ENCODE data around the gene TNFRSF11A. TPM values are rescaled to one million over a fixed set of nuclear protein-coding genes. Genes with fewer than 3 reads are reported as not detected.

The TNFRSF11A gene
- total RNA-seq, 6 donors from 2014 or later: 1.7 to 5.9 (median 4.4) TPM

DNA sequence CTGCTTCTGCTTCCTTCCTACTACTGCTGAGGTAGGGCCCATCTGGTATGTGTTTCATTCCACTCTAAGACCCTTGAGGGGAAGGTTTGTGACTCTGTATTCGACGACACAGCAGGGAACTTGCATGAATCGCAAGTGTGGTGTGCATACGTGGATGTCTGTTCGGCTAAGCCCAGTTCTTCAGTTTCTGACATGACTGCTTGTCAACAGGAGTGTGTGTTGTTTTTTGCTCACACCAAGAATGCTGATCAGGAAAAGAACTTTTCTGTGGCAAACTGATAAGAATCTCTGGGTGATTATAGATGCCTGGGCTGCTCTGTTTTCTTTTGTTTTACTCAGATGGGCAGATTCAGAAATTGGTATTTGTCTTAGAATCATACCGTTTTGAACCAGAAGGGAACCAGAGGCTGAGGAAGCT lies 22.0 kb downstream of the TNFRSF11A start:
- Histone ChIP-seq H3K4me1 (no peaks in the 10 kb centered on the region), H3K27me3 (no peaks in the 10 kb centered on the region), H3K4me3 (no peak overlapping the region), H3K27ac (no peak overlapping the region), H3K36me3 (no peaks in the 10 kb centered on the region), H3K9me3 (no peaks in the 10 kb centered on the region)
- ATAC-seq (ENCODE audit: low FRiP score in 2 of 2) (no peak), DNase-seq (no peak)
- TF ChIP-seq POLR2AphosphoS5 (IDR thresholded peaks at IDR 0.05) (no peak), EP300 (IDR thresholded peaks at IDR 0.05) (no peak), POLR2A (IDR thresholded peaks at IDR 0.05) (no peak)
- TF ChIP-seq, protein P1, sequence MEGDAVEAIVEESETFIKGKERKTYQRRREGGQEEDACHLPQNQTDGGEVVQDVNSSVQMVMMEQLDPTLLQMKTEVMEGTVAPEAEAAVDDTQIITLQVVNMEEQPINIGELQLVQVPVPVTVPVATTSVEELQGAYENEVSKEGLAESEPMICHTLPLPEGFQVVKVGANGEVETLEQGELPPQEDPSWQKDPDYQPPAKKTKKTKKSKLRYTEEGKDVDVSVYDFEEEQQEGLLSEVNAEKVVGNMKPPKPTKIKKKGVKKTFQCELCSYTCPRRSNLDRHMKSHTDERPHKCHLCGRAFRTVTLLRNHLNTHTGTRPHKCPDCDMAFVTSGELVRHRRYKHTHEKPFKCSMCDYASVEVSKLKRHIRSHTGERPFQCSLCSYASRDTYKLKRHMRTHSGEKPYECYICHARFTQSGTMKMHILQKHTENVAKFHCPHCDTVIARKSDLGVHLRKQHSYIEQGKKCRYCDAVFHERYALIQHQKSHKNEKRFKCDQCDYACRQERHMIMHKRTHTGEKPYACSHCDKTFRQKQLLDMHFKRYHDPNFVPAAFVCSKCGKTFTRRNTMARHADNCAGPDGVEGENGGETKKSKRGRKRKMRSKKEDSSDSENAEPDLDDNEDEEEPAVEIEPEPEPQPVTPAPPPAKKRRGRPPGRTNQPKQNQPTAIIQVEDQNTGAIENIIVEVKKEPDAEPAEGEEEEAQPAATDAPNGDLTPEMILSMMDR (IDR thresholded peaks at IDR 0.05): no peak
- WGBS, 2 donors: 53 to 57% methylated on average over 6 of the region's 6 CpGs

DNA sequence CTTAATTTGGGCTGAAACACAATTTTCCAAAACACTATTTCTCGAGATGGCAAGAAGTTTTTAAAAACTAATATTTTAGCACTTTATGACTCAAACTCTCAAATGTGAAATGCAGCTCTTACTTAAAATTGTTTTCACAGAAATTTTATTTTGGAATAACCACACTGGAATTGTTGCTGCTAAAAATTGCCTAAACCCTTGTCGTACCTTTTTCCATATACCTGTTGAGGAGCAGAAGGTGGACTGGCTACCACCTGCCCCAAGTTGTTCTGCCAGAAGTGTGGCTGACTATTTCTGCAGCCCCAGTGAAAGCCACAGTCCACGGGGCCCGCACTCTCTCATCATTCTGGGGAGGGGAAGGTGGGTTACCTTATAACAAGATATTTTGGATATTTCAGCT lies 23.4 kb downstream of the TNFRSF11A start:
- DNase-seq (no peak), ATAC-seq (ENCODE audit: low FRiP score in 2 of 2) (no peak)
- Histone ChIP-seq H3K36me3 (no peaks in the 10 kb centered on the region), H3K27ac (no peak overlapping the region), H3K4me1 (no peaks in the 10 kb centered on the region), H3K9me3 (no peaks in the 10 kb centered on the region), H3K4me3 (no peak overlapping the region), H3K27me3 (no peaks in the 10 kb centered on the region)
- 79 to 92% methylated on average over 4 of the region's 4 CpGs for WGBS, 2 donors
- TF ChIP-seq EP300 (IDR thresholded peaks at IDR 0.05) (no peak), POLR2AphosphoS5 (IDR thresholded peaks at IDR 0.05) (no peak), POLR2A (IDR thresholded peaks at IDR 0.05) (no peak)
- TF ChIP-seq, protein P1 (IDR thresholded peaks at IDR 0.05): no peak

DNA sequence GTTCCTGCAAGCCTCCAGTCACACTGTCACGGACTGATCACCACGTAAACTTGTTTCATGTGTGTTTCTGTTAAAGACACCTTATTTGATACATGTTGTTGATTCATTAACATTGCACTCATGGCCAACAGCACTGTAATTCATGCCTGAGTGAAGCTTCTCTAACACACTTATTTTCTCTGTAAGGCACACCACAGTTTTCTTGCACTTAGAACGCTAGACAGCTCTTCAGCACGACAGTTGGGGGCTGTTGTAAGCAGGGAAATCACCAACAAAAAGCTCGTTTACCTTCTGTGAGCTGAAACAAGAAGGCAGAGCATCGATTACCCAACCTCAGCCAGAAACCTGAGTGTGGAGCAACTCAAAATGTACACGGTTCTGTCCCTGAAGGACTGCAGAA lies 28.1 kb downstream of the TNFRSF11A start:
- Histone ChIP-seq H3K4me3 (no peak overlapping the region), H3K36me3 (no peaks in the 10 kb centered on the region), H3K4me1 (no peaks in the 10 kb centered on the region), H3K27me3 (no peaks in the 10 kb centered on the region), H3K9me3 (no peaks in the 10 kb centered on the region), H3K27ac (no peak overlapping the region)
- 62 to 86% methylated on average over 7 of the region's 7 CpGs for WGBS, 2 donors
- TF ChIP-seq EP300 (IDR thresholded peaks at IDR 0.05) (no peak), POLR2AphosphoS5 (IDR thresholded peaks at IDR 0.05) (no peak), POLR2A (IDR thresholded peaks at IDR 0.05) (no peak)
- TF ChIP-seq, protein P1 (IDR thresholded peaks at IDR 0.05): no peak
- no peak for ATAC-seq (ENCODE audit: low FRiP score in 2 of 2)
- DNase-seq: no peak

DNA sequence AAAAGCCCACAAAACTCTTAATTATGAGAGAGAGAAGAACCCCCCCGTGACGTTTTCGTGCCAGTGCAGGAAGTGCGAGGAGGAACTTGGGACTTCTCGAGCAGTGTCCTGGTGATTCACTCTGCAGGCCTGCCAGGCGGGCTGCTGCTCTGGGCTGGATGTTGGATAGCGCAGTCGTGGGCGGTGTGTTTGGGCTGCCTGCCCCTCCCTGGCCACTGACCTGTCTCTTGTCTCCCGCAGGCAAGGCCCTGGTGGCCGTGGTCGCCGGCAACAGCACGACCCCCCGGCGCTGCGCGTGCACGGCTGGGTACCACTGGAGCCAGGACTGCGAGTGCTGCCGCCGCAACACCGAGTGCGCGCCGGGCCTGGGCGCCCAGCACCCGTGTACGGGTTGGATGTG lies 29.0 kb downstream of the TNFRSF11A start:
- no peaks in the 10 kb centered on the region for H3K9me3 ChIP-seq
- H3K27me3 ChIP-seq: no peaks in the 10 kb centered on the region
- H3K27ac ChIP-seq: no peak overlapping the region
- peak in 1 of 2 donors; percentile 84 for DNase-seq
- no peak overlapping the region for H3K4me3 ChIP-seq
- WGBS, 2 donors: 90 to 92% methylated on average over 20 to 29 of the region's 29 CpGs
- no peaks in the 10 kb centered on the region for H3K4me1 ChIP-seq
- no peaks in the 10 kb centered on the region for H3K36me3 ChIP-seq
- TF ChIP-seq, protein P1 (IDR thresholded peaks at IDR 0.05): no peak
- TF ChIP-seq POLR2AphosphoS5 (IDR thresholded peaks at IDR 0.05): no peak
- TF ChIP-seq POLR2A (IDR thresholded peaks at IDR 0.05): no peak
- no peak for TF ChIP-seq EP300 (IDR thresholded peaks at IDR 0.05)
- ATAC-seq (ENCODE audit: low FRiP score in 2 of 2): no peak

DNA sequence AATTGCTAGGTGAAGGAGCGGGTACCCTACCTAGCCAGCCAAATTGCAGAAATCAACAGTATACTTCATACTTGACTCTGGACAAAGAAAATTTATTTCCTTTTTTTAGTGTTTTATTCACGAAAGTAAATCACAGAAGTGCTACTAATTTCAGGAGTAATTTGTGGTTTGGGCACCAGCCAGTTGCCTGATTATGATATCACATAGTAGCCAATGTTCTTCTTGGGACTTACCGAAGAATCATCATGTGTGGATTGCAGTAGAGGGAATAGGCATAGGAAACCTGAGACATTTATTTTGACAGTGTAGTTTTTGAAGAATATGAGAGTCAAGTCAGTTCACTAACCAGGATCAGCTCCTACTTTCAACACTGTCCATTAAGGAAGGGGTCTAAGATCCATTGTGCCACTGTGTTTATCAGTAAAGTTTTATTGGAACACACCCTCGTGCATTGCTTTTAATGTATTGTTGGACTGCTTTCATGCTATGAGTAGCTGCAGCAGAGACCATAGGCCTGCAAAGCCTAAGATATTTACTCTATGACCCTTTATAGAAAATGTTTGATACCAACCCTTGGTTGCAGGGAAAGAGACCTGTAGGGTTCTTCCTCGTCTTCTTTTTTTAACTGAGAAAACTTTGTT lies 32.1 kb downstream of the TNFRSF11A start:
- Histone ChIP-seq H3K27ac (no peak overlapping the region), H3K4me3 (no peak overlapping the region), H3K9me3 (no peaks in the 10 kb centered on the region), H3K27me3 (no peaks in the 10 kb centered on the region), H3K36me3 (no peaks in the 10 kb centered on the region), H3K4me1 (no peaks in the 10 kb centered on the region)
- TF ChIP-seq EP300 (IDR thresholded peaks at IDR 0.05) (no peak), POLR2AphosphoS5 (IDR thresholded peaks at IDR 0.05) (no peak), POLR2A (IDR thresholded peaks at IDR 0.05) (no peak)
- TF ChIP-seq, protein P1 (IDR thresholded peaks at IDR 0.05): no peak
- DNase-seq (no peak), ATAC-seq (ENCODE audit: low FRiP score in 2 of 2) (no peak)
- WGBS, 2 donors: 77 to 82% methylated on average over 5 of the region's 5 CpGs
